GM23248 (cell line): ENCODE data around the gene CARD8.

Experiments used
- EZH2 ChIP-seq: fragments of 200-600 bp; sonication (generic); IDR thresholded peaks from 2 replicates; pipeline ENCODE4 v1.6.1; 2018; ENCODE audit warnings: antibody characterized with exemption, mild to moderate bottlenecking; ENCODE audit not compliant: insufficient read depth, poor library complexity, severe bottlenecking
- EZH2phosphoT487 ChIP-seq: fragments of 200-600 bp; sonication (generic); IDR thresholded peaks from 2 replicates; pipeline ENCODE4 v1.6.1; 2018; ENCODE audit warnings: antibody characterized with exemption, moderate library complexity, mild to moderate bottlenecking, low read depth; ENCODE audit not compliant: insufficient read depth

GRCh38 chr19:48239120-48239519 lies 16.6 kb downstream of the CARD8 start:
- no peak for TF ChIP-seq EZH2
- no peak for TF ChIP-seq EZH2phosphoT487
